ENCODE data around the gene ACO1.

GRCh38 chr9:32360983-32361673 lies 23.3 kb upstream of the ACO1 start:
- TF ChIP-seq PAX5 (IDR thresholded peaks at IDR 0.05; ENCODE audit: insufficient read depth, low read length, severe bottlenecking) (no peak), POLR2A (IDR thresholded peaks at IDR 0.05; ENCODE audit: low read depth, low read length) (no peak), POLR2AphosphoS5 (IDR thresholded peaks at IDR 0.05; ENCODE audit: low read depth, low read length) (no peak)
